Endothelial cell (in vitro differentiated cells): ENCODE results near the gene ARHGAP26. TPM values are rescaled to one million over a fixed set of nuclear protein-coding genes. Genes with fewer than 3 reads are reported as not detected.

Experiments used
- DNase-seq: peaks from one replicate; pipeline ENCODE4 v3.0.0; 2021; ENCODE audit warnings: low spot score
- H3K27ac Mint-ChIP-seq: one replicate; pipeline ENCODE4 v1.8.0; 2021; ENCODE audit warnings: mixed read lengths, inconsistent platforms; ENCODE audit not compliant: unreplicated experiment
- H3K27me3 Mint-ChIP-seq: one replicate; pipeline ENCODE4 v1.8.0; 2021; ENCODE audit warnings: mild to moderate bottlenecking, moderate library complexity, mixed read lengths, inconsistent platforms; ENCODE audit not compliant: unreplicated experiment
- H3K36me3 Mint-ChIP-seq: one replicate; pipeline ENCODE4 v1.8.0; 2021; ENCODE audit warnings: mild to moderate bottlenecking, low read depth, mixed read lengths, inconsistent platforms; ENCODE audit not compliant: unreplicated experiment
- H3K4me1 Mint-ChIP-seq: one replicate; pipeline ENCODE4 v1.8.0; 2021; ENCODE audit warnings: mild to moderate bottlenecking, mixed read lengths, inconsistent platforms; ENCODE audit not compliant: unreplicated experiment
- H3K4me3 Mint-ChIP-seq: one replicate; pipeline ENCODE4 v1.8.0; 2021; ENCODE audit warnings: mild to moderate bottlenecking, mixed read lengths, inconsistent platforms; ENCODE audit not compliant: unreplicated experiment
- H3K9me3 Mint-ChIP-seq: one replicate; pipeline ENCODE4 v1.8.0; 2021; ENCODE audit warnings: mixed read lengths, inconsistent platforms; ENCODE audit not compliant: unreplicated experiment
- CTCF ChIP-seq: fragments of 200-600 bp; sonication (generic); IDR thresholded peaks from one replicate; pipeline ENCODE4 v1.5.0; 2021; ENCODE audit warnings: antibody characterized with exemption; ENCODE audit not compliant: unreplicated experiment
- total RNA-seq: library from RNA; stranded (reverse); fragmentation: NEBNext Ultra II Directional; extraction: Animal tissue kit (Norgen Biotek cat#: 25700); gene quantifications from one replicate; pipeline ENCODE4 v1.2.1, GENCODE V29; 2021; ENCODE audit not compliant: unreplicated experiment

The ARHGAP26 gene
- total RNA-seq, 1 donor from 2014 or later: 81.5 TPM

GRCh38 chr5:143210576-143210975, 440.4 kb downstream of the ARHGAP26 start:
- Mint-ChIP-seq H3K4me1 (peaks cover 25% of the 10 kb centered on the region), H3K36me3 (peaks cover 34% of the 10 kb centered on the region), H3K4me3 (no peak overlapping the region), H3K27me3 (peaks cover 2% of the 10 kb centered on the region), H3K27ac (no peak overlapping the region), H3K9me3 (no peaks in the 10 kb centered on the region)
- TF ChIP-seq CTCF: no peak
- DNase-seq: no peak

GRCh38 chr5:143212261-143212660, 442.1 kb downstream of the ARHGAP26 start:
- no peak for DNase-seq
- Mint-ChIP-seq H3K4me1 (peaks cover 29% of the 10 kb centered on the region), H3K4me3 (peak overlapping the region; percentile 6), H3K27ac (peak overlapping the region; percentile 15), H3K36me3 (peaks cover 48% of the 10 kb centered on the region), H3K27me3 (peaks cover 4% of the 10 kb centered on the region), H3K9me3 (no peaks in the 10 kb centered on the region)
- TF ChIP-seq CTCF: no peak

- DNase-seq: no peak
- Mint-ChIP-seq H3K27me3 (peaks cover 6% of the 10 kb centered on the region), H3K4me1 (peaks cover 31% of the 10 kb centered on the region), H3K9me3 (no peaks in the 10 kb centered on the region), H3K27ac (peak overlapping the region; percentile 55), H3K36me3 (peaks cover 56% of the 10 kb centered on the region), H3K4me3 (peak overlapping the region; percentile 69)
- no peak for TF ChIP-seq CTCF
Measured at GRCh38 chr5:143213231-143213850, 443.2 kb downstream of the ARHGAP26 start.

DNA sequence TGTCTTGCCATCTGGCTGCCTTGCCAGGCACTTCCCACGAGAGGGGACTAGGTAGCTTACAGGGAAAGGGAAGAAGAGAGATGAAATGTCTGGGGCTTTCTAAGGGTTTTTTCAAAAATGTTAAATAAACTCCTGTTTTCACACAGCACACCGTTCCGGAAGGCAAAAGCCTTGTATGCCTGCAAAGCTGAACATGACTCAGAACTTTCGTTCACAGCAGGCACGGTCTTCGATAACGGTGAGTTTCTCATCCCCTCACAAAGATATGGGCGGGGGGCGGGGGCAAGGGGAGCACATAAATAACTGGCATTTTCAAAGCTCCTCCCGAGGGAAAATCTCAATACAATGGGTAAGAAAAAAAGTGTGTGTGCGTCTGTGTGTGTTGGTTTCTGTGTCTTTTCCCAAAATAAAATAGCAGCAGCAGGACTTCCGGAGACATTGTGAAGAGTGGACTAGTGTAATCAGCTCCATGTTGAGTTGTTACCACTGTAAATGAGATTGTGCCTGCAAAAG, 443.7 kb downstream of the ARHGAP26 start:
- no peaks in the 10 kb centered on the region for H3K9me3 Mint-ChIP-seq
- H3K27ac Mint-ChIP-seq: no peak overlapping the region
- DNase-seq: no peak
- peaks cover 6% of the 10 kb centered on the region for H3K27me3 Mint-ChIP-seq
- TF ChIP-seq CTCF: no peak
- peaks cover 58% of the 10 kb centered on the region for H3K36me3 Mint-ChIP-seq
- H3K4me1 Mint-ChIP-seq: peaks cover 31% of the 10 kb centered on the region
- H3K4me3 Mint-ChIP-seq: no peak overlapping the region

DNA sequence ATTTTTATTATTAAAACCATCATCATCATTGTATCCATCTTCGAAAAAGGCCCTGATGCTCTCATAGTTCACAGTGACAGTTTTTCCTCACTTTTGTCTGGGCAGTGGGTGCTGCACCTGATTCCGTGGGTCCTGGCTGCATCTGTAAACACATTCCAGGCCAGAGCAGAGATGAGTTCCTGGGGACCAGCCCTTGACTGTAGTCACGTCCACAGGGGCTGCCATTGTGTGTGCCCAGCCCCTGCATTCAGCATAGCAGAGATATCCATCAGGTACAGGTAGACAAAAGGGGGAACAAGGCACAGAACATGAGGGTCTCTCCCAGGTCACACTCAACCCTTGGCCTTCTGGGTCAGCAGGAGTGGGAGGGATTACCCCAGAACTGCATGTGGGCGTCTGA, 444.3 kb downstream of the ARHGAP26 start:
- TF ChIP-seq CTCF: no peak
- peaks cover 36% of the 10 kb centered on the region for H3K4me1 Mint-ChIP-seq
- H3K27ac Mint-ChIP-seq: no peak overlapping the region
- H3K4me3 Mint-ChIP-seq: no peak overlapping the region
- peaks cover 58% of the 10 kb centered on the region for H3K36me3 Mint-ChIP-seq
- no peaks in the 10 kb centered on the region for H3K9me3 Mint-ChIP-seq
- H3K27me3 Mint-ChIP-seq: peaks cover 6% of the 10 kb centered on the region
- DNase-seq: no peak
